Testis (tissue), 3 donors: Measurements from ENCODE around the gene AKAP6. TPM values are rescaled to one million over a fixed set of nuclear protein-coding genes. Genes with fewer than 3 reads are reported as not detected.

Source experiments
- DNase-seq: peaks from one replicate; pipeline ENCODE4 v3.0.0-alpha.2; 2019
- H3K27ac ChIP-seq, 2 donors: fragments of 200-600 bp; sonication (generic); one replicate each; pipeline ENCODE4 v1.5.1; 2019
- H3K27me3 ChIP-seq: fragments of 200-600 bp; sonication (generic); one replicate; pipeline ENCODE4 v1.5.1; 2019
- H3K36me3 ChIP-seq: fragments of 200-600 bp; sonication (generic); one replicate; pipeline ENCODE4 v1.5.1; 2017; ENCODE audit warnings: low read depth; ENCODE audit errors: missing control alignments
- H3K4me1 ChIP-seq: fragments of 200-600 bp; sonication (generic); one replicate; pipeline ENCODE4 v1.5.1; 2019
- H3K4me3 ChIP-seq, 2 donors: fragments of 200-600 bp; sonication (generic); one replicate each; pipeline ENCODE4 v1.5.1; 2017 to 2019
- H3K9me3 ChIP-seq: fragments of 200-600 bp; sonication (generic); one replicate; pipeline ENCODE4 v1.5.1; 2017
- CTCF ChIP-seq, 3 experiments: fragments of 450-650 bp in 2 of 3; fragments of 200-600 bp in 1 of 3; sonication (generic) in 1 of 3; IDR thresholded peaks; one replicate each; pipeline ENCODE4 v1.5.1; 2016 to 2019; ENCODE audit warnings: antibody characterized with exemption in 3 of 3, mild to moderate bottlenecking in 2 of 3, moderate library complexity in 1 of 3
- POLR2A ChIP-seq: fragments of 450-650 bp; IDR thresholded peaks from one replicate; pipeline ENCODE4 v1.6.1; 2017; ENCODE audit warnings: antibody characterized with exemption, mild to moderate bottlenecking, moderate library complexity
- WGBS, 2 donors: methylation state at CpG; one replicate each; pipeline ENCODE4 v1.1.5; 2018; 5-methylcytosine and 5-hydroxymethylcytosine counted together
- intact Hi-C: fragments of 100-400 bp; cut with DNase I; formaldehyde crosslinking; loops from one replicate; pipeline ENCODE4 v1.15.1; 2023; ENCODE audit warnings: low total_unique reads
- polyA plus RNA-seq: library from polyadenylated mRNA; stranded (reverse); fragments of 350-450 nt; fragmentation: Illumina TruSeq; extraction: RNeasy Lipid Tissue Mini Kit (QIAGEN cat#74804); gene quantifications from one replicate; pipeline ENCODE4 v1.2.3, GENCODE V29; 2014; ENCODE audit warnings: low read depth, low replicate concordance; ENCODE audit not compliant: insufficient read depth
- total RNA-seq, 2 donors: library from RNA; depleted of rRNA; stranded (reverse); fragments of >200 nt; gene quantifications; one replicate each; pipeline ENCODE4 v1.2.3, GENCODE V29; 2016

Gene AKAP6
- total and polyA plus RNA-seq, 3 donors from 2014 or later = 26.6 to 30.9 (median 30.9) TPM

GRCh38 chr14:32471181-32471580, 142.1 kb downstream of the AKAP6 start:
- H3K27ac ChIP-seq = peak overlapping the region in 1 of 2 donors; percentile 2
- no peak for DNase-seq
- TF ChIP-seq POLR2A (no peak), CTCF (IDR thresholded peaks at IDR 0.05) (no peak)
- H3K4me1 ChIP-seq = peaks cover 20% of the 10 kb centered on the region
- intact Hi-C loops = loop anchor here (10.0 kb wide), 1 partner anchor 216 kb away; no protein-coding TSS in a partner anchor
- no peaks in the 10 kb centered on the region for H3K27me3 ChIP-seq
- no peak overlapping the region for H3K4me3 ChIP-seq
- no peaks in the 10 kb centered on the region for H3K9me3 ChIP-seq
- H3K36me3 ChIP-seq = no peaks in the 10 kb centered on the region
- WGBS, 2 donors = 64 to 79% methylated on average over 4 of the region's 4 CpGs

GRCh38 chr14:32472076-32472475, 143.0 kb downstream of the AKAP6 start:
- Histone ChIP-seq H3K27ac (peak overlapping the region in 1 of 2 donors; percentile 2), H3K27me3 (no peaks in the 10 kb centered on the region), H3K36me3 (no peaks in the 10 kb centered on the region), H3K9me3 (no peaks in the 10 kb centered on the region), H3K4me1 (peaks cover 20% of the 10 kb centered on the region), H3K4me3 (no peak overlapping the region)
- intact Hi-C loops = loop anchor here (10.0 kb wide), 1 partner anchor 217 kb away; no protein-coding TSS in a partner anchor
- 91 to 100% methylated on average over 1 of the region's 1 CpG for WGBS, 2 donors
- no peak for DNase-seq
- TF ChIP-seq CTCF (IDR thresholded peaks at IDR 0.05) = no peak
- no peak for TF ChIP-seq POLR2A

- Histone ChIP-seq H3K4me3 (no peak overlapping the region), H3K27ac (no peak overlapping the region), H3K27me3 (no peaks in the 10 kb centered on the region), H3K4me1 (peaks cover 20% of the 10 kb centered on the region), H3K9me3 (no peaks in the 10 kb centered on the region), H3K36me3 (no peaks in the 10 kb centered on the region)
- no peak for TF ChIP-seq CTCF (IDR thresholded peaks at IDR 0.05)
- no peak for TF ChIP-seq POLR2A
- no peak for DNase-seq
- intact Hi-C loops = loop anchor here (10.0 kb wide), 1 partner anchor 218 kb away; no protein-coding TSS in a partner anchor
- 47 to 51% methylated on average over 4 of the region's 4 CpGs for WGBS, 2 donors
These were observed 143.7 kb downstream of the AKAP6 start for GRCh38 chr14:32472512-32473463.

- Histone ChIP-seq H3K27ac (no peak overlapping the region), H3K27me3 (no peaks in the 10 kb centered on the region), H3K36me3 (no peaks in the 10 kb centered on the region), H3K9me3 (no peaks in the 10 kb centered on the region), H3K4me1 (peaks cover 20% of the 10 kb centered on the region), H3K4me3 (no peak overlapping the region)
- peak; percentile 60 for DNase-seq
- 47 to 75% methylated on average over 3 of the region's 3 CpGs for WGBS, 2 donors
- no peak for TF ChIP-seq POLR2A
- no peak for TF ChIP-seq CTCF (IDR thresholded peaks at IDR 0.05)
- intact Hi-C loops = loop anchor here (10.0 kb wide), 1 partner anchor 219 kb away; no protein-coding TSS in a partner anchor
These were observed 144.4 kb downstream of the AKAP6 start for GRCh38 chr14:32473464-32473855.
